Stimulated activated CD4-positive, alpha-beta T cell treated with anti-CD3 and anti-CD28 coated beads, TNF-alpha, amount 100 ng/mL, for 24 hours (primary cell): ENCODE results near the gene CHI3L2.

ENCODE experiments used
- DNase-seq, 3 experiments: peaks; one replicate each; pipeline ENCODE4 v3.0.0-alpha.2; 2020; ENCODE audit warnings: low read depth in 3 of 3

The CHI3L2 gene

DNA sequence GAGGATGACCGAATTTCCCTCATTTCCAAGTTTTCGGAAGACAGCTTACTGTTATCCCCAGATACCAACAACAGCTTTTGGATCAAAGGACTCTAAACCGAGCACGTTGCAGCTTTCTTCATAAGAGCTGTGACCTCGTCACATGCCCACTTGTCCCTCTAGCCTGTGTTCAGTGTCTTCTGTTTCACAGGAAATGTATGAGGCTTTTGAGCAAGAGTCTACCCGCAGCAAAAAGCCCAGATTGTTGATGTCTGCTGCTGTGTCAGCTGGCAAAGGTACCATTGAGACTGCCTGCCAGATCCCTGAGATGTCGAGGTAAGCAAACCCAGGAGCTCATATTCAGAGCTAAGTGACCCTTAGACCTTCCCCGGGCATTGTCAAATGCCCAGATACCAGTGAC is 24.1 kb downstream of the CHI3L2 start:
- no peak for DNase-seq

DNA sequence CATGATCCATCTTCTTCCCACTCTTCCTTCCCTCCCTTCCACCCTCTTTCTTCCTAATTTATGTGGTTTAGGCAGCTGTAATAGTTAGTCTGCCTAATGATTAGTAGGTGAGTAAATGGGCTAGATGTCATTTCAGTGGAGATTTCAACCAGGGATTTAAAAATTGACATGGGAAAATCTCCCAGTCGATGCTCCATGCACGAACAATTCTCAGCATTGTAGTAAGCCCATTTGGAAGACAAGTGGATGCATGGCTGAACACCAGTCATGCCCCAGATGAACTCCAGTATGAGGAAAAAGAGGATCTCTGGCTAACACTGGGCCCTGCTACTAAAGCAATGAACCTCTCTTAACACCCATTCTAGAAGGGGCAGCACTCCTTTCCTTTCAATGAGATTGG is 25.3 kb downstream of the CHI3L2 start:
- no peak for DNase-seq

DNA sequence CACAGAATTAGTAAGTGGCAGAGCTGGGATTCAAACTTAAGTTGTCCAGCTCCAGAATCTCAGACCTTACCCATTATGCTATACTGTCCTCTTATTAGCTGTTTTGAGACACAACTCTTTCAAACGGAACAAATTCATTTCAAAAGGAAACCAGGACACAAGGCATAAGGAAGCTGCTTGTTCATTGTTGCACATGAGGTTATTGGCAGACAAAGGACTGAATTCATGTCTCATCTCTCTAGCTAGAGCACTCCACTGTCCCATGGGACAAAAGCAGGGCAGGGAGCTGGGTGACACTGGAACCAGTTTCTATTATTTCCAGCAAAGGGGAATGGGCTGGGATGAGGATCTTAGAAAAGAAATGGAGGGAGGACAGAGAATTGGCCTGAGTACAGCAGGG is 26.4 kb downstream of the CHI3L2 start:
- DNase-seq = no peak

DNA sequence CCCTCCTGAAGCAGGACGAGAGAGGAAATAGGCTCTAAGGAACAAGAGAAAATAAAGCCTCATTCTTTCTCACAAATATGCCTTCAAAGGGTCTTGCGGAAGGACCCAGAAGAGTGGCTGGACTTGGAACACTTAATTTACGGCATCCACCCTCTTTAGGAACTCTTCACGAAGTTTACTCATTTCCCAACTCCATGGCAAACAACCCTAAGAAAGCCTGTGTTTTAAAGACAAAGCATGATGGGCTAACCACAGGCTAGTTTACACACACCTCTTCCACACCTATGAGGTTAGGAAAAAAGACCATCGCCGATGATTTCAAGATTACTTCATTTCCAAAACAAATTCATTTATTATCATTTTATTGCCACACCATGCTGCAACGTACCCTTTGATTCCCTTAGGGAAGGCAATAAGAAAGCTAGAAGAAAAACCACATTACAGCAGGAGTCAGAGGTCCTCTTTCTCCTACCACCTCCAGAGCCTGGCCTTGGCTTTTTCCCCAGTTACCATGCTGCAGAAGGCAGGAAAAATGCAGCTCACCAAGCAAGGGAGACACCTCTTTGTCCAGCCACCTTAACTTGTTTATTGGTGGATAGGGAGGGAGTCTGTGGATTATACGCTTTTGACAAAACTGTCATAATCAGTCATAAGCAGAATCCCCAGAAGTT is 29.6 kb downstream of the CHI3L2 start:
- DNase-seq = no peak

DNA sequence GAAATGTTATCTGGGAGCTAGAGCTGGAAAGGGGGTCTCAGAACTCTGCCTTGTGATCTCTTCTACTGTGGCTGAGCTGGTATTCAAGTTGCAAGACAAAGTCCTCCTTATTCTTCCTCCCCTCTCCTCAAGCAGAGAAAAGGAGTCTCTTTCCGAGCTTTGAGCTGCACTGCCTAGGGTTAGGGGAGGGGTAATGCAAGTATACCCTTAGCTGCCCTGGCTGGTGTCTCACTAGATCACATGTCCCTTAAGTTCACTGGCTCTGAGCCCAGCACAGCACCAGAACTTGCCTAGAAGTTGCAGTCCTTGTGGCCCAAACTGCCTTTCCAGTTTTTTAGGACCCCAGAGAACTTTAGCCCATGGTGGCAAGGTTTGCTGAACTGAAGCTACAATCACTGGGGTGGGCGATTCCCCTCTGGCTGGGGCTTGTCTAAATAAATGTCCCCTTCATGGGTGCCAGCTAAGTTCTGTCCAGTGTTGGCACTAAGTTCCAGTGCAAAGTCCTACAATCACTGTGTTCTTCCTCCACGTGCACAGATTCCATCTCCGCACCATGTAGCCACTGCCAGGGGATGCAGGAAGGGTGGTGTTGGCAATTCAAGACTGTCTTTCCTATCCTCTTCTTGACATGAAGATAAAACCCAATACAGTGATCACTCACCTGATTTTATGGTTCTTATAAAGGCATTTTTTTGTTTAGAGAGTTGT is 40.4 kb downstream of the CHI3L2 start:
- DNase-seq = no peak

DNA sequence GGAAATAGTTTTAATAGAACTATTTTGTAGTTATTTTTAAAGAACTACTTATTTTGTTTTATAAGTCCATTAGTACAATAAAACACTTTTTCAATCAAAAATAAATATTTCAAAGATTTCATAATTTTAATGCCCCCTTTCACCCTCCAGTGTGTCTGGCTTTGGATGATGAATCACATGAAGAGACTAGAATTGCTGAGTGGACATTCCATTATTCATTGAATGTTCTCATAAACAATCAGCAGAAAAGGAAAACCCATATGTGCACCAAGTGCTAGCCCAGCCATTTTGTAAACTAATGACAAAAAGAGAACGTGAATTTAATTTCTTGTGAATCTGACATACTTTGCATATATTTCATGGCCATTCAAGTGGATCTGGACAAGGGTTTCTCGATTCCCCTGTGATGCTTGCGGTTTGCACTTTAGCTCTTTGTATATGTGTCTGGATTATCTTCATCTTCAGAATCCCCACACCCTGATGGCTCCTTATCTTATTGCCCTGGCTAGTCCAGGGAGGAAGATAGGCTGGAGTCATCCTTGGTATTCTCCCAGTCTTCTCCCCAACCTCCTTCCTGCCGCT is 42.4 kb downstream of the CHI3L2 start:
- no peak for DNase-seq

DNA sequence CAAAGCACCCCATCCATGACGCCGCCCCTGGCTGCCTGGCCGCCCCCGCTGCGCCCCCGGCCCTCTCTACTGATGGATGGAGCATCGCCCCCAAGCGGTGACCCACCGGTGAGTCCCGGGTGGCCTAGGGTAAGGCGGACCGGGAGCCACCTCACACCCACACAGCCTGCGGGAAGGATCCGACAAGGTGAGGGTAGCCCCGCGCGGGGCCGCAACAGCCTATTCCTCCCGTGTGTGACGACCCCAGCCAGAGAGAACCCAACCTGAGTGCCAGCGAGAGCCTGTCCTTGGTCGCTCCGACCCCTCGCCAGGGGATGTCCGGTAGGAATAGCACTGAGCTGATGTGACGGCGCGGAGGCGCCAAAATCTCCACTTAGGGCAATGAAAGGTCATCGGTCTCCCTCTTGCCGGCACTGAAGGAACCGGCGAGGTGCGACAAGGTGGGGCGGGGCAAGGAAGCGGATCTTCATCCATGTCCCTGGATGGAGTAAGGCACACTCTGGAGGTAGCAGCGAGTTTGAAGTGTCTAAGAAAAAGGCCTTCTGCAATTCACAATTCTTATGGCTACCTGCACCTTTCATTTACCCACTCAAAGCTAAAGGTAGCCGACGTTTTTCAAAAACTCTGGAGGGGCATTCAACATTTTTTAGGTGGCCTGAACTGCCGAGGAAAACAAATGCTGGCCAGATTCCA is 43.4 kb downstream of the CHI3L2 start:
- no peak for DNase-seq

DNA sequence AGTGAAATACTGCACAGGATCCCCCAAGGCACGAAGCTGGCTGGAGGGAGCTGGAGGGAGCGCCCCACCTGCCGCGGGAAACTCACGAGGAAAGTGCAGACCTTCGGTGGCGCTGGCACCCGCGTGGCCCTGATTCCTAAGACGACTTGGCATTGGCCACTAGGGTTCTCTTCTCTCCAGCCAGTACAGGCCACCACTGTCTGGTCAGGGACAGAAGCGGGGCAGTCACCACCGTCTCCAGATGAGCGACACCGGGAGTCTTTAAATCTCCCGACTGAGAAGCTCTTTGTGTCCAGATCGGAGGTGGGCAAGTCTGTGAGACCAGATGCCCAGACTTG is 43.9 kb downstream of the CHI3L2 start:
- no peak for DNase-seq

DNA sequence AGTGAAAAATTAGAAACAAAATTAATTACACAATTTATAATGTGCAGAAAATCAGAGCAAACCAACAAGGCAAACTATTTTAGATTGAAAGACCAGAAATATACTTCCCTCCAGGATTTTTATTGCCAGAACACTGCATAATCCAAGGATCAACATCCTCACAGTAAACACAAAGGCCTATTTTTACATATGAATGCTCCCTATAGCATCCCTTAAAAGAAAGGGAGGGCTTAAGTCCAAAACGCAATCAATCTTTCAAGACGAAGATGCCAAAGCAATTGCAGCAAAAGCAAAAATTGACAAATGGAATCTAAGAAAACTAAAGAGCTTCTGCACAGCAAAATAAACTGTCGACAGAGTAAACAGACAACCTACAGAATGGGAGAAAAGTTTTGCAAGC is 44.6 kb downstream of the CHI3L2 start:
- DNase-seq = no peak

DNA sequence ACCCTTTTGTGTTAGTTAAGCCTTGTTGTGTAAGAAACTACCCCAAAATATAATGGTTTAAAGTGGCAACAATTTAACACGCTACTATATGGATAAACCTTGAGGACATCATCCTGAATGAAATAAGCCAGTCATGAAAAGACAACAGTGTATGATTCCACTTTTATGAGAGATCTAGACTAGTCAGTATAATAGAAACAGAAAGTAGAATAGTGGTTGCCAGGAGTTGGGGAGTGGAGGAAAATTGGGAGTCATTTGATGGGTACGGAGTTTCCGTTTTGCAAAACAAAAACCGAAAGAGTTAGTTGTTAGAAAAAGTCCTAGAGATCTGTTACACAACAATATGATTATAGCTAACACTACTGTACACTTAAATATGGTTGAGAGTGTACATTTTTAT is 47.1 kb downstream of the CHI3L2 start:
- no peak for DNase-seq

DNA sequence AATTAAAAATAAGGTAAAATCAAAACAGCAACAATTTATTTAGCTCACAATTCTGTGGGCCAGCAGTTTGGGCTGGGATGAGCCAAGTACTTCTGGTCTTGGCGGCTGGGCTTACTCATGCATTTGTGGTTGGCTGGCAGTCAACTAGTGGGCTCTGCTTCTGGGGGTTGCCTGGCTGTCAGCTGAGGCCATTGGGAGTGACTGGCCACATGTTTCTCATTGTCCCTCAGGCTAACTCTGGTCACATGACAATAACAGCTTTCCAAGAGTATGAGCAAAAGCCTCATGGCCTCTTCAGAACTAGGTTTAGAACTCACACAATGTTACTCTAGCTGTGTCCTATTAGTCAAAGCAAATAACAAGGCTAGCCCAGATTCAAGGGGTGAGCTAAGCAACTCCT is 47.6 kb downstream of the CHI3L2 start:
- peak in 2 of 3 experiments; percentile 11 to 43 for DNase-seq

DNA sequence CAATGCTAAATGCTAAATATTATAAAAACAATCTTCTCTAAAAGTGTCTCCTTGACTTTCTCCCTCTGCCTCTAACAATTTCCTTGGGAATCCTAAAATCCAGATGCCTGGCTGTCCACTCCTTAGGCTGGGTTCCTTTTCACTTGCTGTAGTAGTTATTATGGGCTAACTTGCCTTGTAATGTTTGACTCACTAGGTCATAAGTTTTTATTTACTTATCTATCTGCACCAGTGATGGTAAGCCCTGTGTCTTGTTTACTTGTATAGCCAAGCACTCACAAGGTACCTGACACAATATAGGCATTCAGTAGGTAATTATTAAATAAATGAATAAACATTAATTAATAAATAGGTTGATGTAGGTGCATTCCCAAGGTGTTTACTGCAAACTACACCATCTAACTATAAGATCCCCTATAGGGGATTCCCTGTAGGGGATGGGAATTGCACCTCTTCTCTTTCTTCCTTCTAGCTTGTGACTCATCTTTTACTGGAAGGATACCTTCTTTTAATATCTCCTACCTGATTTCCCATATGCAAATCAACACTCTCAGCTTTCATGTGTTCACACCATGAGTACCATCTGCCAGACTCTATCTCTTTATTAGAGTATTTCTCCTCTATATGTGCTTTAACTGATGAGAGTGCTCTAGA is 48.4 kb downstream of the CHI3L2 start:
- DNase-seq = no peak

DNA sequence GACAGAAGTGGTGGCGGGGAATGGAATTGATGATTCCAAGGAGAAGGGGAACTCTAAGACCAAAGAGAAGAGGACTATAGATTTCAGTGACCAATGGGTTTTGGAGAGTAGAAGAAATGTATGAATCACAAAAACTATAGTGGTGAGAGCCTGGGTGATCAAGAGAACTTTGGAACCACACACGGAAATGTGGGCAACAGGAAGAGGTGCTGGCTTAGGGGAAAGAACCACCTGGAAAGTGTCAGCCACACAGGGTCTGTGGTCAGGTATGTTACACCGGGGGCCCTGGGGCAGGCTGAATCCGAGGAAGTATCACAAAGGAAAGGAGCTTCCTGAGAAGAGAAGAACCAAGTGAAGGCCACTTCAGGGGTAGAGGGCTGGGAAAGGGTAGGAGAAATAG is 51.6 kb downstream of the CHI3L2 start:
- DNase-seq = no peak

DNA sequence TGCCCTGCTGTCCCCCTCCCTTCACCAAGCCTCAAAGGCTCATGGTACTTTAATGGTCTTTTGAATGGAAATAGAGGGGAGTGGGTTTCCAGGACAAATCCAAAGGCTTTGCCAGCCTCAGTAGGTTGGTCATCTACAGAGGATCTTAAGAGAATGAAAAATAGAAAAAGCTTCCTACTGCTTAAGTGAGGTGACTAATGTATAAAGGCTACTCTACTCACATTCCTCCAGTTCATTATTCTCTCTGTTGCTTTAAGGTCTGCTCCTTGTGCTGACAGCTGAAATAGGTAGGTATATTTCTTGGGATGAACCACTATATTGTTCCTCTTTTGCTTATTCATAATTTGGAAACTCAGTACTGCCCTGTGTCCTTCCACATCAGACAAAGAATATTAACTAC is 52.8 kb downstream of the CHI3L2 start:
- DNase-seq = no peak

DNA sequence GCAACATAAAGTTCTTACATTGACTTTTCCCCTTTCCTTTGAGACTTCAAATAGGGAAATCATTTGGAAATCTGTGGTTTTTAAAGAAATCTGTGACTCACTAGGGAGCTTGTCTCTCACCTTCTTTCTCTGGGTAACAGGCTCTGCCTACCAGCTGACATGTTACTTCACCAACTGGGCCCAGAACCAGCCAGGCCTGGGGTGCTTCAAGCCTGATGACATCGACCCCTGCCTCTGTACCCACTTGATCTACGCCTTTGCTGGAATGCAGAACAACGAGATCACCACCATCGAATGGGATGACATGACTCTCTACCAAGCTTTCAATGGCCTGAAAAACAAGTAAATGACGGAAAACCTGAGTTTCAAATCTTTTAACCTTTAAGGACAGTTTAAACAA is 53.9 kb downstream of the CHI3L2 start:
- no peak for DNase-seq

DNA sequence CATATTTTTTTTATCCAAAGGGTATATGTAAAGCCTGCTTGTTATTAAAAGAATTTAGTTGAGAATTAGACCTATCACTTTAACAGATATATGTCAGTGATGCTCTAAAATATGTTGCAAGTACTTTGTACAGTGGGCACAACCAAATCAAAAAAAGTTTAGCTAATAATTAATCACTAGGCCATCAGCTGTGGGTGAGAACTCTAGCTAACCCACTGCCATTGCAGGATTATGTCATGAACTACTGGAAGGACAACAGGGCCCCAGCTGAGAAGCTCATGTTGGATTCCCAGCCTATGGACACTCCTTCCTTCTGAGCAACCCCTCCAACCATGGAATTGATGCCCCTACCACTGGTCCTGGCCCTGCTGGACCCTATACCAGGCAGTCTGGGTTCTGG is 56.3 kb downstream of the CHI3L2 start:
- no peak for DNase-seq

DNA sequence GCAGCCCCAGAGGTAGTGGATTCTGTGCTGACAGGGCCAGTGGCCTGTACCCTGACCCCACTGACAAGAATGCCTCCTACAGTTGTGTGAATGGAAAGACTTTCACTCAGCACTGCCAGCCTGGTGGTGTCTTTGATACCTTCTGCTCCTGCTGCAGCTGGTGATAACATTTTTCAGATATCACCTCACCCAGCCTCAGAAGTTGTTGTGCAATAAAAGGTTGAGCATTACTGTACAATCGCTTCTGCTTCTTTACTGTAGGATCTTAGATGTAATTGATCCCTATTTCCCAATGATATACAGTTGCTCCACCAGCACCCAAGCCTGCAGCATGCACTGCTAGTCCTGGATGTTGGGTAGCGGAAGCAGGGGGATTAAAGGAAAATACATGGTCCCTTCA is 58.4 kb downstream of the CHI3L2 start:
- no peak for DNase-seq

DNA sequence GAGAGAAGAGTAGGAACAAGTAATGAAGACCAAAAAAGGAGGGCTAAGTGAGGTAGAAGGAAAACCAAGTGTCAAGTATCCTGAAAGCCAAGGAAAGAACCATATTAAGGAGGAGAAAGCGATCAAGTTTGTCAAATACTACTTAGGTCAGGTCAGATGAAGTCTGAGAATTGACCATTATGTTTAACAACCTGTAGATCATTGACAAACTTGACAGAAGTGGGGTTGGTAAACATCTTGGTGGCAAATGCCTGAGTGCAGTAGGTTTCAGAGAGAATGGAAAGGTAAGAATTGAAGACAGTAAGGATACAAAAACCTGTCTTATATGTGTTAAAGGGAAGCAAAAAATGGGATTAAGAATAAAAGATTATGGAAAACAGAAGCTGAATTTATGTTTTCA is 59.4 kb downstream of the CHI3L2 start:
- no peak for DNase-seq

DNA sequence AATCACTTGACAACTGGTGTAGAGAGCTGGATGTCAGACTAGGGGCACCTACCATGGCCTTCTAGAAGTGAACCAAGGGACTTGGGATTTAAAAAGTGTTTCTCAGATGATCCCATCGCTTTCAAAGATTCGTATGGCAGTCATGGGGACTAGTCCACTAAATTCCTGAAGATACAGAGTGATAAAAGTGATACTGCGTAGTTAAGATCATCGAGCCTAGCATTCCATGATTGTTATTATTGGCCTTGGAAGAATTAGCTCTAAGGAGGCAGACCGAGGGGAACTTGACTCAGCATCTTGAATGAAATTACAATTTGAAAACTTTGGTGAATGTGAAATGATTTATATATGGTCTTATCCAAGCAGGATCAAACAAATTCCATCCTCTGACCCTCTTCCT is 61.9 kb downstream of the CHI3L2 start:
- no peak for DNase-seq

DNA sequence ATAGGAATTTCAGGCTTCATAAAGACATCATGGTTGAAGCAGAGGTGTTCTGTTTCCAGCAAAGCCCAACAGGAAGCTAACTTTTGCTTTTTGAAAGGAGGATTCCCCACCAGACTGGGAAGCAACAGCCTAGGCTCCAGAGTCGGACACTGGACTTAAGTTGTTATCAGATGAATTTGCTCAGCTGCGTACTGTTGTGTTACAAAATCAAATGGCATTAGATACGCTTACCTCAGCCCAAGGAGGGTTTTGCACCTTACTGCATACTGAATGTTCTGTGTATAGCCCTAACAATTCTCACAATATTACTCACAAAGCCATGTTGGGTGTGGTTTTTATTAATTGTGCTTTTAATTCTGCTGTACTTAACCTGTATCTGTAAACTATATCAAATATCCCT is 62.6 kb downstream of the CHI3L2 start:
- no peak for DNase-seq

DNA sequence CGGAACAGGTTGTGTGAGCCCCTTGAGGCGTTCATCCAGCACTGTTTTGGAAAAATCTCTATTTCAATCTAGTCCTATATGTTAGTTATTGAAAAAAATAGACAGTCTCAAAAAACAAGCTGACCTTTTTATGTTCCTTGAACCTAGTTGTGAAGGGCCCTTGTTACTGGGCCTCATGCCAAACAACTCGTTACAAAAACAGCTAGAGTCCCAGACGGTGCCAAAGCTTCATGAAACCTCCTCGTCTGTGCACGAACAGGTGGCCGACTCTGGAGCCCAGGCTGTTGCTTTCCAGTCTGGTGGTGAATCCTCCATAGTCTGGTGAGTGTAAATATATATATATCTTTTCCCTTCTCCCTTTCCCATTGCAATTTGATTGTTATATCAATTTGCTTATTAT is 63.1 kb downstream of the CHI3L2 start, which contains the start of gene CHIA:
Gene CHIA, plus strand, starts transcription at position 222 of the 400 bp plus-strand sequence. CDS start 19,617 bp downstream, outside the sequence.
- no peak for DNase-seq
